WTC11 (cell line): ENCODE results near the gene LPP.

Experiments used
- CTCF ChIP-seq: fragments of 200-600 bp; IDR thresholded peaks from 2 replicates; pipeline ENCODE4 v1.8.0; 2022; ENCODE audit warnings: antibody characterized with exemption
- FOXJ3 ChIP-seq: sonication (generic); formaldehyde crosslinking; IDR thresholded peaks from 2 replicates; pipeline ENCODE4 v1.9.0; 2021; ENCODE audit warnings: missing genetic modification reagents, mild to moderate bottlenecking, borderline replicate concordance
- NR2C2 ChIP-seq: sonication (generic); formaldehyde crosslinking; IDR thresholded peaks from 2 replicates; pipeline ENCODE4 v1.8.0; 2022; ENCODE audit warnings: mild to moderate bottlenecking, missing genetic modification reagents
- SMAD3 ChIP-seq: sonication (generic); formaldehyde crosslinking; IDR thresholded peaks from 2 replicates; pipeline ENCODE4 v1.8.0; 2022; ENCODE audit warnings: missing genetic modification reagents, mild to moderate bottlenecking, borderline replicate concordance
- ZSCAN18 ChIP-seq: fragments of 250-450 bp; sonication (Bioruptor Pico); IDR thresholded peaks from 2 replicates; pipeline ENCODE4 v2.1.2; 2022; ENCODE audit warnings: mild to moderate bottlenecking, moderate library complexity

GRCh38 chr3:188152660-188153436, 1.1 kb upstream of the LPP start:
- TF ChIP-seq ZSCAN18 (CRISPR knock-in tag) (no peak), CTCF (no peak), FOXJ3 (CRISPR knock-in tag) (no peak), NR2C2 (CRISPR knock-in tag) (no peak), SMAD3 (no peak)
